HEK293 (cell line): ENCODE measurements around the gene NME3.

Experiments
- CTCF ChIA-PET: fragments of 350-600 bp; formaldehyde crosslinking; extraction: SDS; loops from one replicate; lab custom pipeline; 2021; ENCODE audit warnings: antibody characterized with exemption; lab: Yijun Ruan, JAX
- POLR2A ChIA-PET: fragments of 300-600 bp; formaldehyde crosslinking; extraction: SDS; loops from one replicate; lab custom pipeline; 2020; ENCODE audit warnings: antibody characterized with exemption, inconsistent platforms; lab: Yijun Ruan, JAX
- H3K27ac ChIP-seq: fragments of 200-500 bp; sonication (Bioruptor generic); 2 replicates; pipeline ENCODE4 v1.5.1; 2014; ENCODE audit warnings: low read depth, low read length, control low read depth, inconsistent platforms; ENCODE audit errors: extremely low read depth
- H3K36me3 ChIP-seq, 2 experiments: fragments of 200-500 bp in 1 of 2; sonication (Bioruptor generic) in 1 of 2; 1 replicate in 1 of 2; 2 replicates in 1 of 2; pipeline ENCODE4 v1.5.1; 2014 to 2017; ENCODE audit warnings: inconsistent platforms in 2 of 2, low read length in 2 of 2; ENCODE audit not compliant: control insufficient read depth in 2 of 2, insufficient read depth in 1 of 2
- H3K4me1 ChIP-seq: fragments of 200-500 bp; sonication (Bioruptor generic); 2 replicates; pipeline ENCODE4 v1.5.1; 2014; ENCODE audit warnings: mild to moderate bottlenecking, low read length, inconsistent platforms; ENCODE audit not compliant: control insufficient read depth, insufficient read depth
- H3K4me3 ChIP-seq: 2 replicates; pipeline ENCODE4 v1.5.1; 2011; ENCODE audit warnings: low read depth, mild to moderate bottlenecking, control low read depth, low read length, moderate library complexity
- H3K9me3 ChIP-seq: fragments of 200-500 bp; sonication (Bioruptor generic); 2 replicates; pipeline ENCODE4 v1.5.1; 2014; ENCODE audit warnings: low read depth, low read length, inconsistent platforms; ENCODE audit not compliant: control insufficient read depth, insufficient read depth
- GLI2 ChIP-seq: fragments of 450-650 bp; formaldehyde crosslinking; IDR thresholded peaks from 2 replicates; pipeline ENCODE4; 2017; ENCODE audit warnings: missing biosample characterization, missing genetic modification characterization, low read depth, borderline replicate concordance
- HOXD13 ChIP-seq: sonication (generic); formaldehyde crosslinking; IDR thresholded peaks from 2 replicates; pipeline ENCODE4 v1.8.0; 2022; ENCODE audit warnings: missing genetic modification reagents, borderline replicate concordance
- OVOL3 ChIP-seq: fragments of 450-650 bp; formaldehyde crosslinking; IDR thresholded peaks from 2 replicates; pipeline ENCODE4 v1.5.1; 2016; ENCODE audit warnings: missing biosample characterization, missing genetic modification characterization
- SALL2 ChIP-seq: fragments of 450-650 bp; formaldehyde crosslinking; IDR thresholded peaks from 2 replicates; pipeline ENCODE4 v1.5.0; 2017; ENCODE audit warnings: missing biosample characterization, mild to moderate bottlenecking, missing genetic modification characterization, borderline replicate concordance
- SETDB1 ChIP-seq: IDR thresholded peaks from one replicate; pipeline ENCODE4 v1.6.1; 2017; ENCODE audit warnings: mild to moderate bottlenecking, low read length, moderate library complexity, mixed read lengths; ENCODE audit not compliant: insufficient read length
- TCF7L2 ChIP-seq: IDR thresholded peaks from 2 replicates; pipeline ENCODE4 v1.6.1; 2011; ENCODE audit warnings: low read depth, mild to moderate bottlenecking, inconsistent platforms, low read length, moderate library complexity, borderline replicate concordance
- TSHZ1 ChIP-seq: fragments of 450-650 bp; formaldehyde crosslinking; IDR thresholded peaks from 2 replicates; pipeline ENCODE4 v1.5.1; 2016; ENCODE audit warnings: missing biosample characterization, missing genetic modification characterization, borderline replicate concordance
- ZBTB48 ChIP-seq: fragments of 450-650 bp; formaldehyde crosslinking; IDR thresholded peaks from 2 replicates; pipeline ENCODE4 v1.5.1; 2016; ENCODE audit warnings: missing biosample characterization, missing genetic modification characterization
- ZFP3 ChIP-seq: fragments of 450-650 bp; formaldehyde crosslinking; IDR thresholded peaks from 2 replicates; pipeline ENCODE4 v1.5.1; 2016; ENCODE audit warnings: low read depth, missing biosample characterization, missing genetic modification characterization
- ZNF114 ChIP-seq: fragments of 450-650 bp; formaldehyde crosslinking; IDR thresholded peaks from 2 replicates; pipeline ENCODE4 v1.5.0; 2017; ENCODE audit warnings: missing biosample characterization, missing genetic modification characterization
- ZNF133 ChIP-seq: fragments of 450-650 bp; formaldehyde crosslinking; IDR thresholded peaks from 2 replicates; pipeline ENCODE4 v1.5.1; 2016; ENCODE audit warnings: missing biosample characterization, missing genetic modification characterization
- ZNF157 ChIP-seq: fragments of 450-650 bp; formaldehyde crosslinking; IDR thresholded peaks from 2 replicates; pipeline ENCODE4 v1.5.1; 2016; ENCODE audit warnings: missing biosample characterization, missing genetic modification characterization
- ZNF184 ChIP-seq: fragments of 450-650 bp; IDR thresholded peaks from 2 replicates; pipeline ENCODE4 v1.5.1; 2018; ENCODE audit warnings: missing biosample characterization, mild to moderate bottlenecking, missing genetic modification characterization
- ZNF19 ChIP-seq: fragments of 450-650 bp; formaldehyde crosslinking; IDR thresholded peaks from 2 replicates; pipeline ENCODE4; 2016; ENCODE audit warnings: missing biosample characterization, missing genetic modification characterization, low read depth
- ZNF211 ChIP-seq: fragments of 450-650 bp; formaldehyde crosslinking; IDR thresholded peaks from 2 replicates; pipeline ENCODE4 v1.5.1; 2016; ENCODE audit warnings: low read depth, missing biosample characterization, missing genetic modification characterization
- ZNF214 ChIP-seq: fragments of 450-650 bp; formaldehyde crosslinking; IDR thresholded peaks from 2 replicates; pipeline ENCODE4 v1.5.1; 2017; ENCODE audit warnings: missing biosample characterization, mild to moderate bottlenecking, missing genetic modification characterization, borderline replicate concordance
- ZNF280D ChIP-seq: fragments of 450-650 bp; formaldehyde crosslinking; IDR thresholded peaks from 2 replicates; pipeline ENCODE4 v1.5.1; 2016; ENCODE audit warnings: missing biosample characterization, missing genetic modification characterization
- ZNF324 ChIP-seq: fragments of 450-650 bp; formaldehyde crosslinking; IDR thresholded peaks from 2 replicates; pipeline ENCODE4 v1.5.1; 2016; ENCODE audit warnings: missing biosample characterization, missing genetic modification characterization
- ZNF350 ChIP-seq: fragments of 450-650 bp; formaldehyde crosslinking; IDR thresholded peaks from 2 replicates; pipeline ENCODE4 v1.5.0; 2017; ENCODE audit warnings: missing biosample characterization, mild to moderate bottlenecking, missing genetic modification characterization
- ZNF362 ChIP-seq: fragments of 450-650 bp; formaldehyde crosslinking; IDR thresholded peaks from 2 replicates; pipeline ENCODE4 v1.5.1; 2016; ENCODE audit warnings: missing biosample characterization, missing genetic modification characterization
- ZNF561 ChIP-seq: fragments of 450-650 bp; IDR thresholded peaks from 2 replicates; pipeline ENCODE4 v1.5.1; 2018; ENCODE audit warnings: missing biosample characterization, missing genetic modification characterization, borderline replicate concordance
- ZNF626 ChIP-seq: fragments of 450-650 bp; sonication (Bioruptor Pico); formaldehyde crosslinking; IDR thresholded peaks from 2 replicates; pipeline ENCODE4 v1.5.1; 2018; ENCODE audit warnings: missing biosample characterization, missing genetic modification characterization, inconsistent platforms
- ZNF768 ChIP-seq: fragments of 450-650 bp; formaldehyde crosslinking; IDR thresholded peaks from 2 replicates; pipeline ENCODE4 v1.5.1; 2018; ENCODE audit warnings: missing biosample characterization, mild to moderate bottlenecking, missing genetic modification characterization
- ZNF777 ChIP-seq: fragments of 450-650 bp; formaldehyde crosslinking; IDR thresholded peaks from 2 replicates; pipeline ENCODE4 v1.5.1; 2017; ENCODE audit warnings: missing biosample characterization, missing genetic modification characterization, borderline replicate concordance
- ZNF830 ChIP-seq: fragments of 450-650 bp; IDR thresholded peaks from 2 replicates; pipeline ENCODE4 v1.5.0; 2018; ENCODE audit warnings: missing biosample characterization, missing genetic modification characterization, low read depth, mild to moderate bottlenecking, moderate library complexity
- ZSCAN23 ChIP-seq: fragments of 450-650 bp; formaldehyde crosslinking; IDR thresholded peaks from 2 replicates; pipeline ENCODE4 v1.5.1; 2016; ENCODE audit warnings: missing biosample characterization, missing genetic modification characterization
- ZSCAN5A ChIP-seq: fragments of 450-650 bp; formaldehyde crosslinking; IDR thresholded peaks from 2 replicates; pipeline ENCODE4 v1.5.1; 2016; ENCODE audit warnings: missing biosample characterization, missing genetic modification characterization

NME3 gene

DNA sequence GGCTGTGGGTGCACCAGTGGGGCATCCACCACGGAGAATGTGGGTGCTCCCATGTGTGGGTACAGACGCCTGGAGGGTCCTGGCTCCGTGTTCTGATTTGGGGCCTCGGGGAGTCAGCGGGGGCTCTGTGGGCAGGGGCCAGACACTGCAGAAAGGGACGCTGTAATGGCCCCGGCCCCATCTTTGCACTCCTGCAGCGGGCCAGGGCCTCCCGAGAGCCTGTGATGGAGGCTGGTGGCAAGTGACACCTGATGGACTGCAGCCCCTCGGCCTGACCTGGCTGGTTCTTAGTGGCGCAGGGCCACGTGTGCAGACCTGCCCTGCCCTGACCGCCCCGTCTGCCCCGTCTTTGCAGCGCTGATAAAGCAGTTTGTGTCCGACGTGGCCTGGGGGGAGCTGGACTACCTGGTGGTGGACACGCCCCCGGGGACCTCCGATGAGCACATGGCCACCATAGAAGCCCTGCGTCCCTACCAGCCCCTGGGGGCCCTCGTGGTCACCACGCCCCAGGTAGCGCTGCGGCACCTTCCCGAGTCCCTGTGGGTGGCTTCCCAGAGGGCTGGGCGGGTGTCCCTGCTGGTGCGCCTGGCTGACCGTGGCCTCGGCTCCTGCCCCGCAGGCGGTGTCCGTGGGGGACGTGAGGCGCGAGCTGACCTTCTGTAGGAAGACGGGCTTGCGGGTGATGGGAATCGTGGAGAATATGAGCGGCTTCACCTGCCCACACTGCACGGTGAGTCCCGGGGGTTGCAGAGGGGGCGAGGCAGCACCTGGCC, 16.2 kb upstream of the NME3 start:
- POLR2A ChIA-PET, result interaction anchor here (1.5 kb wide), 1 partner anchor 10 kb away, joined by 3 read pairs; no protein-coding TSS in a partner anchor
- no peak overlapping the region for H3K4me3 ChIP-seq
- no peaks in the 10 kb centered on the region for H3K9me3 ChIP-seq
- 0 out of 2 replicates have a peak, but pooled peaks cover 2% of the 10 kb centered on the region for H3K4me1 ChIP-seq
- CTCF ChIA-PET, result interaction anchor here (0.6 kb wide), 1 partner anchor 23 kb away, joined by 3 read pairs; no protein-coding TSS in a partner anchor
- H3K36me3 ChIP-seq, result peaks cover 11 to 60% of the 10 kb centered on the region in 2 experiments; a peak in 2 of 3 replicates
- TF ChIP-seq ZSCAN5A (no peak), ZNF324 (tag by site-specific recombination) (no peak), ZFP3 (tag by site-specific recombination) (no peak), ZNF830 (tag by site-specific recombination) (no peak), ZNF214 (tag by site-specific recombination) (no peak), ZNF777 (no peak), ZNF19 (tag by site-specific recombination) (no peak), SETDB1 (no peak), ZNF184 (tag by site-specific recombination) (no peak), HOXD13 (no peak)
- H3K27ac ChIP-seq, result no peak overlapping the region

GRCh38 chr16:1787056-1787321, 15.6 kb upstream of the NME3 start:
- ChIA-PET POLR2A (no interaction called here), CTCF (interaction anchor here (0.6 kb wide), 1 partner anchor 24 kb away, joined by 3 read pairs; no protein-coding TSS in a partner anchor)
- Histone ChIP-seq H3K27ac (no peak overlapping the region), H3K36me3 (peaks cover 11 to 60% of the 10 kb centered on the region in 2 experiments; a peak in 2 of 3 replicates), H3K4me3 (no peak overlapping the region), H3K9me3 (no peaks in the 10 kb centered on the region), H3K4me1 (0 out of 2 replicates have a peak, but pooled peaks cover 2% of the 10 kb centered on the region)
- TF ChIP-seq GLI2 (tag by site-specific recombination) (no peak), ZNF626 (tag by site-specific recombination) (no peak), ZNF133 (tag by site-specific recombination) (no peak), TCF7L2 (no peak), ZNF114 (tag by site-specific recombination) (no peak), ZNF561 (tag by site-specific recombination) (no peak), TSHZ1 (tag by site-specific recombination) (no peak), ZBTB48 (no peak), ZNF211 (tag by site-specific recombination) (no peak), ZNF157 (no peak), ZNF280D (no peak), SETDB1 (no peak), ZNF768 (tag by site-specific recombination) (no peak), ZNF362 (no peak), SALL2 (tag by site-specific recombination) (no peak), ZSCAN23 (tag by site-specific recombination) (no peak), OVOL3 (no peak), ZNF350 (tag by site-specific recombination) (no peak)
